Endothelial cell (in vitro differentiated cells): Measurements from ENCODE around the gene SLFN12. TPM values are rescaled to one million over a fixed set of nuclear protein-coding genes. Genes with fewer than 3 reads are reported as not detected.

ENCODE experiments used
- DNase-seq: peaks from one replicate; pipeline ENCODE4 v3.0.0; 2021; ENCODE audit warnings: low spot score
- H3K27ac Mint-ChIP-seq: one replicate; pipeline ENCODE4 v1.8.0; 2021; ENCODE audit warnings: mixed read lengths, inconsistent platforms; ENCODE audit not compliant: unreplicated experiment
- H3K27me3 Mint-ChIP-seq: one replicate; pipeline ENCODE4 v1.8.0; 2021; ENCODE audit warnings: mild to moderate bottlenecking, moderate library complexity, mixed read lengths, inconsistent platforms; ENCODE audit not compliant: unreplicated experiment
- H3K36me3 Mint-ChIP-seq: one replicate; pipeline ENCODE4 v1.8.0; 2021; ENCODE audit warnings: mild to moderate bottlenecking, low read depth, mixed read lengths, inconsistent platforms; ENCODE audit not compliant: unreplicated experiment
- H3K4me1 Mint-ChIP-seq: one replicate; pipeline ENCODE4 v1.8.0; 2021; ENCODE audit warnings: mild to moderate bottlenecking, mixed read lengths, inconsistent platforms; ENCODE audit not compliant: unreplicated experiment
- H3K4me3 Mint-ChIP-seq: one replicate; pipeline ENCODE4 v1.8.0; 2021; ENCODE audit warnings: mild to moderate bottlenecking, mixed read lengths, inconsistent platforms; ENCODE audit not compliant: unreplicated experiment
- H3K9me3 Mint-ChIP-seq: one replicate; pipeline ENCODE4 v1.8.0; 2021; ENCODE audit warnings: mixed read lengths, inconsistent platforms; ENCODE audit not compliant: unreplicated experiment
- total RNA-seq: library from RNA; stranded (reverse); fragmentation: NEBNext Ultra II Directional; extraction: Animal tissue kit (Norgen Biotek cat#: 25700); gene quantifications from one replicate; pipeline ENCODE4 v1.2.1, GENCODE V29; 2021; ENCODE audit not compliant: unreplicated experiment
- TF ChIP-seq, protein P1 (sequence below): fragments of 200-600 bp; sonication (generic); IDR thresholded peaks from one replicate; pipeline ENCODE4 v1.5.0; 2021; ENCODE audit warnings: antibody characterized with exemption; ENCODE audit not compliant: unreplicated experiment

Gene SLFN12
- total RNA-seq, 1 donor from 2014 or later: 25.7 TPM

DNA sequence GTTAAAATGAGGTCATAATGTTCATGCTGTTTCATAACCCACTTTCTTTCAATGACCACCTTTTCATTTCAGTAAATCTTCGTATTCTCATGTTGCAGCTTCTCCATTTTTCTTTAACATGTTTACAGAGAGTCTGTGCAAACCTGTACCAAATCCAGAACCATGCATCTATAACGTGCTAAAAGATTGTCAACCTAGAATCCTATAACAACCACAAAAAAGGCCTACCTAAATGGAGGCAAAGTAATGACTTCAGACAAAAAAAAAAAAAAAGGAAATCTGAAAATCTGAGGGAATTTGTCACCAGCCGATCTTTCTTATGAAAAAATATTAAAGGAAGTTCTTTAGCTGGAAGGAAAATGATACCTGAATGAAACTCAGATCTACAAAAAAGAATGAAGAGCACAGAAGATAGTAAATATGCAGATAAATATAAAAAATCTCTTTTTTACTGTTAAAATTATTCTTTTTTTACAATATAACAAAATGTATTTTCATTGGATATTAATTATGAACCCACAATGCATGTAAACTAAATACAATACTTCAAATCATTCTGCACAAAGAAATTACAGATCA lies 57.4 kb downstream of the SLFN12 start:
- H3K27me3 Mint-ChIP-seq: no peaks in the 10 kb centered on the region
- H3K36me3 Mint-ChIP-seq: no peaks in the 10 kb centered on the region

GRCh38 chr17:35373984-35374765 lies 58.1 kb downstream of the SLFN12 start:
- Mint-ChIP-seq H3K36me3 (no peaks in the 10 kb centered on the region), H3K27ac (no peak overlapping the region), H3K9me3 (no peaks in the 10 kb centered on the region), H3K4me3 (peak overlapping the region; percentile 84), H3K27me3 (no peaks in the 10 kb centered on the region), H3K4me1 (peaks cover 5% of the 10 kb centered on the region)
- peak; percentile 17 for DNase-seq
- TF ChIP-seq, protein P1, sequence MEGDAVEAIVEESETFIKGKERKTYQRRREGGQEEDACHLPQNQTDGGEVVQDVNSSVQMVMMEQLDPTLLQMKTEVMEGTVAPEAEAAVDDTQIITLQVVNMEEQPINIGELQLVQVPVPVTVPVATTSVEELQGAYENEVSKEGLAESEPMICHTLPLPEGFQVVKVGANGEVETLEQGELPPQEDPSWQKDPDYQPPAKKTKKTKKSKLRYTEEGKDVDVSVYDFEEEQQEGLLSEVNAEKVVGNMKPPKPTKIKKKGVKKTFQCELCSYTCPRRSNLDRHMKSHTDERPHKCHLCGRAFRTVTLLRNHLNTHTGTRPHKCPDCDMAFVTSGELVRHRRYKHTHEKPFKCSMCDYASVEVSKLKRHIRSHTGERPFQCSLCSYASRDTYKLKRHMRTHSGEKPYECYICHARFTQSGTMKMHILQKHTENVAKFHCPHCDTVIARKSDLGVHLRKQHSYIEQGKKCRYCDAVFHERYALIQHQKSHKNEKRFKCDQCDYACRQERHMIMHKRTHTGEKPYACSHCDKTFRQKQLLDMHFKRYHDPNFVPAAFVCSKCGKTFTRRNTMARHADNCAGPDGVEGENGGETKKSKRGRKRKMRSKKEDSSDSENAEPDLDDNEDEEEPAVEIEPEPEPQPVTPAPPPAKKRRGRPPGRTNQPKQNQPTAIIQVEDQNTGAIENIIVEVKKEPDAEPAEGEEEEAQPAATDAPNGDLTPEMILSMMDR: no peak

More for the DNA sequence above, 57.4 kb downstream of the SLFN12 start:
- no peak for DNase-seq
- no peaks in the 10 kb centered on the region for H3K9me3 Mint-ChIP-seq
- H3K4me1 Mint-ChIP-seq: peaks cover 5% of the 10 kb centered on the region
- TF ChIP-seq, protein P1: no peak
- H3K27ac Mint-ChIP-seq: no peak overlapping the region
- no peak overlapping the region for H3K4me3 Mint-ChIP-seq

DNA sequence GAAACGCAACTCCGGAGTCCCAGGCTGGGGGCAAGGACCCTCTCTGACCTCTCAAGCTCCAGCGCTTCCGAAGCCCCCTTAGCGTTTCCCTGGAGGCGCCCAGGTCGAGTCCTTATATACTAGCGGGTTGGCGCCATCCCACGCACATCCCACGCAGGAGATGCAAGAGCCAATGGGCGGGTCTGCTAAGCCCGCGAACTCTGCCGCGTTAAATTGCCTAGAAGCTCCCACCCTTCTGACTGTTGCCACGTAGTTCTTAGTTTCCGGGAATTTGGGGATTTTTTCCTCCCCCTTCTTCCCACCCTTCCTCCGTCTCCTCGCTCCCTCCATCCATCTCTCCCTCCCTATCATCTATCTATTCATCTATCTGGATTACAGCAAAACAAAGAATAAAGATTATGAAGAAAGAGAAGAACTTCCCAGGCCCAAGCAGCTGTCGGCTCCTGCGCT lies 58.7 kb downstream of the SLFN12 start, which contains the start of gene SLFN11:
TSS of gene SLFN11 (minus strand) at position 88 of the 450 bp plus-strand sequence. CDS start 9,814 bp downstream, outside the sequence.
- Mint-ChIP-seq H3K27me3 (no peaks in the 10 kb centered on the region), H3K4me1 (peaks cover 5% of the 10 kb centered on the region), H3K36me3 (no peaks in the 10 kb centered on the region), H3K4me3 (peak within 1 kb of the TSS; percentile 84), H3K9me3 (no peaks in the 10 kb centered on the region), H3K27ac (no peak within 1 kb of the TSS)
- DNase-seq: peak; percentile 8
- TF ChIP-seq, protein P1: no peak

GRCh38 chr17:35372846-35373533 lies 59.3 kb downstream of the SLFN12 start:
- H3K27me3 Mint-ChIP-seq: no peaks in the 10 kb centered on the region
- H3K4me3 Mint-ChIP-seq: no peak overlapping the region
- H3K27ac Mint-ChIP-seq: no peak overlapping the region
- H3K36me3 Mint-ChIP-seq: no peaks in the 10 kb centered on the region
- DNase-seq: no peak
- no peaks in the 10 kb centered on the region for H3K9me3 Mint-ChIP-seq
- TF ChIP-seq, protein P1: no peak
- peaks cover 5% of the 10 kb centered on the region for H3K4me1 Mint-ChIP-seq
